Measurements from ENCODE around the gene KRT73. TPM values are rescaled to one million over a fixed set of nuclear protein-coding genes. Genes with fewer than 3 reads are reported as not detected.

KRT73 gene
- total RNA-seq, 1 donor from 2014 or later, result not detected

DNA sequence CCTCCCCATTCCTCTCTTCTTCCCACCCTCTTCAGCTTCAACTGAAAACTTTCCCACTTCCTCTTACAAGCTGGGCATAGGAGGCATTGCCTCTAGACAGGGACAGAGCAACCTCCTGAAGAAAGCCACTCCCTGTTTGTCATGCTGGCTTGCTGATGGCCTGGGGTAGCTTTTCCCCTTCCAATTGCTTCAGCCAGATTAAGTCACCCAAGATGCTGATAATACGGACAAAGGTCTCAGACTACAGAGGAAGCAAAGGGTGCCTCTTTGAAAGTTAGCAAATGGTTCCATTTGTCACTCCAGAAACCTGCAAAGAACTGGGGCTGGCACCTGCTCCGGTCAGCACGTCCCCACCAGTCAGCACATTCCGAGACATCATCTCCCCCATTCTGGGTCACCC lies 27.6 kb upstream of the KRT73 start:
- DNase-seq (ENCODE audit: low read depth, low spot score), result no peak

GRCh38 chr12:52645120-52645761 lies 26.9 kb upstream of the KRT73 start:
- DNase-seq (ENCODE audit: low read depth, low spot score), result no peak

- no peak for DNase-seq (ENCODE audit: low read depth, low spot score)
Measured at GRCh38 chr12:52644078-52644415, 25.7 kb upstream of the KRT73 start.

GRCh38 chr12:52643233-52644077 lies 25.1 kb upstream of the KRT73 start:
- DNase-seq (ENCODE audit: low read depth, low spot score), result no peak

DNA sequence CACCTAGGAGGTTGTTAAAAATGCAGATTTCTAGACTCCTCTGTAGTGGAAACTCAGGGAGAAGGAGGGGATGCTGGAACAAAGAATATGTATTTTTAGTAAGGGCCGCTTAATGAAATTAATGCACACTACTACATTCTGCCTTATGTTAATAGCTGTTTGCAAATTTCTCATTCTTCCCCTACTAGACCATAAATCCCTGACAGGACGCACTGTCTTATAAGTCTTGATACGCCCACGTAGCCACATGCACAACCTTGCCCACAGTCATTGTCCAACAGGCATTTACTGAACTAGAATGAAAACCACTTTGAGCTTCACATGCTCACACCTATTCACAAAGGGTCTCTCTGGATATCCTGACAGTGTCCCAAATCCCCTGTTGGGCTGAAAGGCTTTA lies 23.1 kb upstream of the KRT73 start:
- no peak for DNase-seq (ENCODE audit: low read depth, low spot score)

GRCh38 chr12:52637299-52637698 lies 18.9 kb upstream of the KRT73 start:
- DNase-seq (ENCODE audit: low read depth, low spot score), result no peak

DNA sequence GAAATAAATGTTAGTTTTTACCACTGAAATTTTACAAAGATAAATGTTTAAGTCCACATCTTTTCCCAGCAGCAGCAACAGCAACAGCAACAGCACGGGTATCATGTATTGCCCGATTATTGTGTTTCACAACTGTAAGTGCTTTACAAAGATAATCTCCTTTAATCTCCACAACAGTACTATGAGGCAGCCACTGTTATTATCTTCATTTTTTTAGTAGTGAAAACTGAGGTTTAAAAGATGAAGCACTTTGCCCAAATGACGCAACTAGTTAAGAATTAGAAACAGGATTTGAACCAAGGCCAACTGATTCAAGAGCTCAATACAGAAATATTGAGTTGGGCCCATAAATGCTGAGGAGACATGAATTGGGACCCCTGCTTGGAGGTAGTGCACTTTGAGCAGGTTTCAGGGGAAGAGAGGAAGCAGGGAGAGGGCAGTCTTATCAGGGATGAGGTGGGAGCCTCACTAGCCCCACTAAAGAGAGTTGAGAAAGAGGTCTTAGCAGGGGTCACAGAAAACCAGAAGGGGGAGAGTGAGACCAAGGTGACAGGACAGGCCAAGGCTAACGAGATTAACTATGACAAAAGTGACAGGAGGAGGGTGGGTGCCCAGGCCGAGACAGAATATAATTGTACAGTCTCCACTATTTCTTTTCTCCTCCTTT lies 18.4 kb upstream of the KRT73 start:
- no peak for DNase-seq (ENCODE audit: low read depth, low spot score)

DNA sequence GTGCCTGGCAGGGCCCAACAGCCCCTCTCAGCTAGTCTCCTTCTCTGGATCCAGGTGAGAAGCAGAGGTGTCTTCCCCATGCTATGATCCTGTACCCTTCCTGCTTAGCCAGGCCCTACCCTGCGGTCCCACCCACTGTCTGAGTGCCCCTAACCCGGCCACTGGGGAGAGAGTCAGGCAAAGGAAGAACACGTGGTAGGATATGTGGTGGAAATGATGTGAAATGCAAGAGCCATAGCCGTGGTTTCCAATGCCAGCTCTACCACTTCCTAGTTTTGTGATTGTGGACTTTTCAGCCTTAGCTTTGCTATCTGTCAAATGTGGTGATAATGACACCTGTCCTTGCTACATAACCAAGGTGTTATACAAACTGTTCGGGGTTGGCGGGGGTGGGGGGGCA lies 17.8 kb upstream of the KRT73 start:
- DNase-seq (ENCODE audit: low read depth, low spot score), result no peak

DNA sequence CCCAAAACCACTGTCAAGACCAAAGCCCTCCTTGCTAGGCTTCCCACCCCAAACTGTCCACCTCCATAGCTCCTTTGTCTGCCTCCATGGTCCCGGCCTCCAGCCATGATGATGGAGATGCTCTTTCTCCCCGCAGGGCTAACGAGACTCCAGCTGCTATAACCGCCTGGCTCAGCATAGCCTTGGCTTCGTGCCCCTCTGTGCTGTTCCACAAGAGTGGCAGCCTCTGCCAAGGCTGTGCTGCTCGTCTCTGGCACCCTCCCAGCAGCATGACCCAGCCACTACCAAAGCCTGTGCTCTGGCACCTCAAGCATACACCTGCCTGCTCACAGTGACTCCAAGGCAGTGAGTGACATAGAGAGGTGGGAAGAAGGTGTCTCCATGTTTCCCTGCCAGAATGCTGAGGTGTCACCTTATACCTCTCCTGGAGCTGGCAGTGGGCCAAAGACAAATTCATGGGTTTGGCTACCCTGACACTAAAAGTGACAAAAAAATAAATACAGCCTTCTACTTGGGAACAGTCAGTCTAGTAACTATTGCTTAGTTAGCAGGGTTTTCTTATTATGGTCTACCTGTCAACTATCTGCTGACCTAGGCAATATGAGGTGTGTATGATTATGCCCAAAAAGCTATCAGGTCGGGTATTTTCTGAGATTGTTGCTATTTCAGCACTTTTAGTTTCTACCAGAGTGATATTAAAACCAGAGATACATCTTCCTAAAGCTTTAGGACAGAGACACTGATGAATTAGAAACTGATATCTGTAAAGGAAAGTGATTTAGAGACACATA lies 16.1 kb upstream of the KRT73 start:
- DNase-seq (ENCODE audit: low read depth, low spot score), result no peak

GRCh38 chr12:52633383-52633782 lies 15.0 kb upstream of the KRT73 start:
- no peak for DNase-seq (ENCODE audit: low read depth, low spot score)

DNA sequence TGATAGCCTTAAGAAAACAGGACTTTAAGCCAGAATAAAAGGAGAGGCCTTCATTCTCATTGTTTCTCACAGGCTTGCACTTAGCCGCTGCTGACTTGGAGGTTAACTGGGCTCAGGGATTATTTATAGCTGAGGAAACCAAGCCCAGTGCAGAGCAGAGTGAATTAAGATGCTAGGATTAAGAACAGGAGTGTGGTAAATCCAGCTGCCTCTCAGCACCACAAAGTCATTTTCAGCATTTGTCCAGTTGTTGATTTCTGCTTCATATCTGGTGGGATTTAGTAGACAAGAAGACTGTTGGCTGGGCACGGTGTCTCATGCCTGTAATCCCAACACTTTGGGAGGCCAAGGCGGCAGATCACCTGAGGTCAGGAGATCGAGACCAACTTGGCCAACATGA lies 14.3 kb upstream of the KRT73 start:
- DNase-seq (ENCODE audit: low read depth, low spot score), result no peak

GRCh38 chr12:52631676-52632459 lies 13.5 kb upstream of the KRT73 start:
- no peak for DNase-seq (ENCODE audit: low read depth, low spot score)

DNA sequence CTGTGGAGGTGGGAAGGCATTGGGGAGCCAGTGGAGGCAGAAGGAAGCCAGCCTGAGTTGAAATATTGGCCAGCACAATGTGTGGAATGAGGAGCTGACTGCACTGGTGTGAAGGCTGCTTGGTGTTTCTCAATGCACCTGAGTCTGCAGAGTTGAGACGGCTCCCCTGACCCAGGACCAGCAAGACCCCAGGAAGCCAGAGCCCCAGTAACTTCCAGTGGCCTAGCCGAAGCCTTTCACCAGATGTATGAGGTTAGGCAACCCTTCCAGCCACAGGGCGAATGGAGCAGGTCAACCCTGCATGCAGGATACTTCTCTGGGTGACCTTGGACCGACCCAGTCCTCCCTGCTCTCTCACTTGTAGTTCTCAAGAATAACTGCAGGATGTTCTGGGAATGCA lies 12.9 kb upstream of the KRT73 start:
- no peak for DNase-seq (ENCODE audit: low read depth, low spot score)

GRCh38 chr12:52630599-52631200 lies 12.3 kb upstream of the KRT73 start:
- DNase-seq (ENCODE audit: low read depth, low spot score), result no peak

DNA sequence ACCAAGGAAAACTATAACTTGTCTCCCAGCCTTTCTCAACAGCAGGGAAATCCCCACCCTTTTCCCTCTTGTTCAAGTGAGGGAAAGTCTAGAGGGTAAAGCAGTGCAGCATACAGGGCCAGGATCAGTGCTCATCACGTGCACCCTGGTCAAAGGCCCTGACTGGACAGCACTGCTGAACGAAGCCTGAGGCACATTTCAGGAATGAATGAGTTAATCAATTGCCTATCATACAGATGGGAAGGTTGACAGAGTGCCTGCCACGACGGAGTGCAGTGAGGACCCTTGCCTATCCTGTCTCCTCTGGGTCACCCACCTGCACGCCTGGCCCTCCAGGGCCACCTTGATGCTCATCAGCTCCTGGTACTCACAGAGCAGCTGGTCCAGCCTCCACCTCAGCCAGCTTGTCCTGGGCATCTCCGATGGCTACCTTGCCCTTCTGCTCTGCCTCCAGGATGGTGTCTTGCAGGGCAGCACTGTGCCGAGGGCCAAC lies 11.7 kb upstream of the KRT73 start:
- no peak for DNase-seq (ENCODE audit: low read depth, low spot score)

- DNase-seq (ENCODE audit: low read depth, low spot score), result no peak
Measured at GRCh38 chr12:52629281-52630007, 11.1 kb upstream of the KRT73 start.

DNA sequence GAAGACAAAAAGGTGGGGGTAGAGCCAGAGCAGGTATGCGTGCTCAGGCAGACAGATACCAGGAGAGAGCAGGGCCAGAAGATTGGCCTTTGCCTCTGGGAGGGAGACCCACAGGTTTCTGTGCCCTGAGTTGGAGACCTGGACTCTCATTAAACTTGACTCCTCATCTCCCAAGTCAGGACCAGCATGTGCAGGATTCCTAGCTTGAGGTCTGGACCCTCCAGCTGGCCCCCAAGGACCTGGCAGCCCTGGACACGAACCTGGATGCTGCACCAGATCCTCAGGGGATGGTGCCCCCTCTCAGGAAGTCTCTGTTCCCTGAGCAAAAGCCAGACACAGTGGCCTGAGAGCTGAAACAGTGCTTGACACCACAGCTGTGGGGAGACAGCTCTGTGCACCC lies 10.5 kb upstream of the KRT73 start:
- DNase-seq (ENCODE audit: low read depth, low spot score), result no peak

- no peak for DNase-seq (ENCODE audit: low read depth, low spot score)
Measured at GRCh38 chr12:52628111-52628507, 9.8 kb upstream of the KRT73 start.

GRCh38 chr12:52627395-52628110 lies 9.2 kb upstream of the KRT73 start:
- DNase-seq (ENCODE audit: low read depth, low spot score), result no peak

Data from pulmonary artery endothelial cell (primary cell).